MM.1S (cell line): ENCODE results near the gene VEPH1.

ENCODE experiments used
- DNase-seq: peaks from one replicate; pipeline ENCODE4 v3.0.0-alpha.2; 2015
- H2AFZ ChIP-seq: fragments of 300-600 bp; sonication (generic); 2 replicates; pipeline ENCODE4 v1.6.0; 2016; ENCODE audit warnings: antibody characterized with exemption, low read length
- H3F3A ChIP-seq: fragments of 300-600 bp; sonication (generic); 2 replicates; pipeline ENCODE4 v1.6.1; 2016; ENCODE audit warnings: mild to moderate bottlenecking, antibody characterized with exemption, low read length, moderate library complexity, mixed read lengths; ENCODE audit not compliant: insufficient read depth
- H3K27ac ChIP-seq: fragments of 300-600 bp; sonication (generic); 2 replicates; pipeline ENCODE4 v1.5.1; 2016; ENCODE audit warnings: mild to moderate bottlenecking, low read length
- H3K27me3 ChIP-seq: fragments of 300-600 bp; sonication (generic); replicated peaks from 2 replicates; pipeline ENCODE4 v1.6.0; 2016; ENCODE audit warnings: low read length; ENCODE audit not compliant: insufficient read depth
- H3K36me3 ChIP-seq: fragments of 300-600 bp; sonication (generic); replicated peaks from 2 replicates; pipeline ENCODE4 v1.6.1; 2016; ENCODE audit warnings: mild to moderate bottlenecking, low read length, mixed read lengths; ENCODE audit not compliant: insufficient read depth
- H3K4me1 ChIP-seq: fragments of 300-600 bp; sonication (generic); 2 replicates; pipeline ENCODE4 v1.6.1; 2016; ENCODE audit warnings: low read length, mixed read lengths
- H3K4me2 ChIP-seq: fragments of 300-600 bp; sonication (generic); 2 replicates; pipeline ENCODE4 v1.6.0; 2016; ENCODE audit warnings: low read depth, low read length
- H3K4me3 ChIP-seq: fragments of 300-600 bp; sonication (generic); 2 replicates; pipeline ENCODE4 v1.5.1; 2016; ENCODE audit warnings: low read length, mixed read lengths
- H3K79me2 ChIP-seq: fragments of 300-600 bp; sonication (generic); 2 replicates; pipeline ENCODE4 v1.6.1; 2016; ENCODE audit warnings: mixed run types, low read length, mixed read lengths
- H3K9ac ChIP-seq: fragments of 300-600 bp; sonication (generic); 2 replicates; pipeline ENCODE4 v1.6.1; 2016; ENCODE audit warnings: low read length, mixed read lengths
- H3K9me2 ChIP-seq: fragments of 300-600 bp; sonication (generic); replicated peaks from 2 replicates; pipeline ENCODE4 v1.6.1; 2016; ENCODE audit warnings: mild to moderate bottlenecking, low read length, mixed read lengths; ENCODE audit not compliant: insufficient read depth
- H3K9me3 ChIP-seq: fragments of 300-600 bp; sonication (generic); replicated peaks from 2 replicates; pipeline ENCODE4 v1.6.1; 2016; ENCODE audit warnings: mild to moderate bottlenecking, low read length, mixed read lengths; ENCODE audit not compliant: insufficient read depth
- H4K20me1 ChIP-seq: fragments of 300-600 bp; sonication (generic); 2 replicates; pipeline ENCODE4 v1.6.1; 2016; ENCODE audit warnings: mild to moderate bottlenecking, low read length, moderate library complexity, mixed read lengths; ENCODE audit not compliant: insufficient read depth
- EZH2 ChIP-seq: fragments of 300-600 bp; sonication (generic); optimal IDR thresholded peaks from 2 replicates; pipeline ENCODE3; 2017; ENCODE audit warnings: low read depth, mild to moderate bottlenecking, antibody characterized with exemption, low read length, mixed read lengths
- EZH2phosphoT487 ChIP-seq: fragments of 300-600 bp; sonication (generic); IDR thresholded peaks from 2 replicates; pipeline ENCODE4 v1.6.1; 2018; ENCODE audit warnings: antibody characterized with exemption, low read length
- TF ChIP-seq, protein P1 (sequence below): fragments of 300-600 bp; sonication (generic); IDR thresholded peaks from 2 replicates; pipeline ENCODE4 v1.5.1; 2016; ENCODE audit warnings: antibody characterized with exemption, low read length, mixed read lengths

Gene VEPH1

DNA sequence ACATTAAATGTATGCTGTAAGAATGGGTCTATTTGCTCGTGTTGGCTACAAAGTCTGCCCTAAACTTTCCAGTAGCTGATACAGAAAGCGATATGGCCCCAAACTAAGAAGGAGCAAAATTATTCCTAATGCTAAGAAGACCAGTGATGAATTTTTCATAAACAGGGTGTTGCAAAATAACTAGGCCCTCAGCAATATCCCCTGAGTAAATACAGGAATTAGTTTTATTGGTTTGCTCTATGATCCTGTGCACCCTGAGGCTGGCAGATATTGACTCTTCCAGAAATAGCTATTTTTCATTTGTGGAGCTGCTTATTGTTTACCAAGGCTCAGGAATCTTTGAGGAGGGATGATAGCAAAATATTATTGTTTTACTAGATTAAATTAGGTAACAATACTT is 282.3 kb downstream of the VEPH1 start:
- TF ChIP-seq, protein P1, sequence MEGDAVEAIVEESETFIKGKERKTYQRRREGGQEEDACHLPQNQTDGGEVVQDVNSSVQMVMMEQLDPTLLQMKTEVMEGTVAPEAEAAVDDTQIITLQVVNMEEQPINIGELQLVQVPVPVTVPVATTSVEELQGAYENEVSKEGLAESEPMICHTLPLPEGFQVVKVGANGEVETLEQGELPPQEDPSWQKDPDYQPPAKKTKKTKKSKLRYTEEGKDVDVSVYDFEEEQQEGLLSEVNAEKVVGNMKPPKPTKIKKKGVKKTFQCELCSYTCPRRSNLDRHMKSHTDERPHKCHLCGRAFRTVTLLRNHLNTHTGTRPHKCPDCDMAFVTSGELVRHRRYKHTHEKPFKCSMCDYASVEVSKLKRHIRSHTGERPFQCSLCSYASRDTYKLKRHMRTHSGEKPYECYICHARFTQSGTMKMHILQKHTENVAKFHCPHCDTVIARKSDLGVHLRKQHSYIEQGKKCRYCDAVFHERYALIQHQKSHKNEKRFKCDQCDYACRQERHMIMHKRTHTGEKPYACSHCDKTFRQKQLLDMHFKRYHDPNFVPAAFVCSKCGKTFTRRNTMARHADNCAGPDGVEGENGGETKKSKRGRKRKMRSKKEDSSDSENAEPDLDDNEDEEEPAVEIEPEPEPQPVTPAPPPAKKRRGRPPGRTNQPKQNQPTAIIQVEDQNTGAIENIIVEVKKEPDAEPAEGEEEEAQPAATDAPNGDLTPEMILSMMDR: no peak
- TF ChIP-seq EZH2phosphoT487 (no peak), EZH2 (no peak)
- no peaks in the 10 kb centered on the region for H3K27me3 ChIP-seq
- no peaks in the 10 kb centered on the region for H3F3A ChIP-seq
- DNase-seq: no peak
- H2AFZ ChIP-seq: no peak overlapping the region
- H3K4me3 ChIP-seq: no peak overlapping the region
- no peak overlapping the region for H3K27ac ChIP-seq
- no peak overlapping the region for H3K4me2 ChIP-seq
- H4K20me1 ChIP-seq: no peaks in the 10 kb centered on the region
- no peaks in the 10 kb centered on the region for H3K79me2 ChIP-seq
- no peaks in the 10 kb centered on the region for H3K9me3 ChIP-seq
- H3K9me2 ChIP-seq: no peaks in the 10 kb centered on the region
- no peak overlapping the region for H3K9ac ChIP-seq
- H3K4me1 ChIP-seq: peaks cover 10% of the 10 kb centered on the region
- no peaks in the 10 kb centered on the region for H3K36me3 ChIP-seq

DNA sequence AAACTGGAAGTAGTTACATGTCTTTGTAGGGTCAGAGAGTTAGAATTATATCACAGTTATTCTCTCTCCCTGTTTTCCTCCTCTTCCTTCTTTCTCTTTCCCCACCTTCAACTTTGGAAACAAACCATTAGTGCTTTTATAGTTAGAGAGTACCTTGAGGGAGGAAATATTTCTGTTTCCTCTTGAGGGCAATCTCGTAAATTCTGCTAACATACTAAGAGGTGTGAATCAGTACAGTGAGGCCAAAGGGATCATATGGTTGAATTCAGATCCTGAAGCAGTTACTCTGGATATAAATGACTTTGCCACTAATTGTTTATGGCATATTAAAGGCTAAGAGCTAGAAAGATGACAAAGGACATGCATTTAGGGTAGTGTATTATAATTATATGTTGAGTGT is 283.0 kb downstream of the VEPH1 start:
- Histone ChIP-seq H3K4me1 (peaks cover 3% of the 10 kb centered on the region; the same call in 1 of the 2 replicates), H3K27me3 (no peaks in the 10 kb centered on the region), H3F3A (no peaks in the 10 kb centered on the region), H3K9me3 (no peaks in the 10 kb centered on the region), H3K9me2 (no peaks in the 10 kb centered on the region), H3K4me3 (no peak overlapping the region), H2AFZ (no peak overlapping the region), H3K9ac (no peak overlapping the region), H3K36me3 (no peaks in the 10 kb centered on the region), H3K79me2 (no peaks in the 10 kb centered on the region), H4K20me1 (no peaks in the 10 kb centered on the region), H3K27ac (no peak overlapping the region), H3K4me2 (no peak overlapping the region)
- no peak for DNase-seq
- TF ChIP-seq EZH2phosphoT487 (no peak), EZH2 (no peak)
- TF ChIP-seq, protein P1: no peak

DNA sequence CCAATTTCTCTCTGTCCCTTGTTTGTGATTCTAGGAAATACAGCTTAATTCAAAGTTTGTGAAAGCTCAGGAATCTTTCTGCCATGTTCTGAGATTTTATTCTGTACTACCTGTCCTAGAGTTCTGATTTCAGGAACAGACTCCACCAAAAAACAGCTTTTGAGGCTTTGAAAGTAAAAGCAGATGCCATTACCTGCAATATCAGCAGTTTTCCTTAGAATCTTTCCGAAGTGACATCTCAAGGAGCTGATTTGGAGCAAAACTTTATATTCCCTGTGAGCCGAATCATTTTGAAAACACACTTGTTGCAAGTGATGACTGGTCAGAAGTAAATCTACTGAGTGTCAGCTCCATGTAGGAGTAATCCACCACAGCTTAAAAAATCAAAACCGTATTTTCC is 284.0 kb downstream of the VEPH1 start:
- TF ChIP-seq EZH2: no peak
- Histone ChIP-seq H3K27me3 (no peaks in the 10 kb centered on the region), H3K27ac (no peak overlapping the region), H4K20me1 (no peaks in the 10 kb centered on the region), H3K4me1 (no peaks in the 10 kb centered on the region), H3K9me3 (no peaks in the 10 kb centered on the region), H2AFZ (no peak overlapping the region), H3K9me2 (no peaks in the 10 kb centered on the region), H3K4me2 (no peak overlapping the region), H3K4me3 (no peak overlapping the region), H3K9ac (no peak overlapping the region), H3F3A (no peaks in the 10 kb centered on the region), H3K79me2 (no peaks in the 10 kb centered on the region), H3K36me3 (no peaks in the 10 kb centered on the region)
- no peak for DNase-seq
